OCI-LY1 (cell line): ENCODE data around the gene SLC24A3.

ENCODE experiments used
- H2AFZ ChIP-seq: fragments of 200-600 bp; sonication (generic), shearing (Covaris generic); 2 replicates; pipeline ENCODE4 v1.6.0; 2014; ENCODE audit warnings: antibody characterized with exemption, mild to moderate bottlenecking, low read length
- H3F3A ChIP-seq: fragments of 200-600 bp; sonication (generic), shearing (Covaris generic); 2 replicates; pipeline ENCODE4 v1.6.0; 2014; ENCODE audit warnings: mild to moderate bottlenecking, antibody characterized with exemption, low read length, moderate library complexity; ENCODE audit not compliant: insufficient read depth
- H3K27ac ChIP-seq: fragments of 200-600 bp; sonication (generic); 2 replicates; pipeline ENCODE4 v1.5.1; 2014; ENCODE audit warnings: low read length, mixed run types, mild to moderate bottlenecking, low read depth; ENCODE audit not compliant: poor library complexity, severe bottlenecking
- H3K27me3 ChIP-seq: fragments of 200-600 bp; sonication (generic); 2 replicates; pipeline ENCODE4 v1.6.0; 2014; ENCODE audit warnings: antibody characterized with exemption, mild to moderate bottlenecking, low read length, moderate library complexity; ENCODE audit not compliant: insufficient read depth
- H3K36me3 ChIP-seq: fragments of 200-600 bp; sonication (generic); 2 replicates; pipeline ENCODE4 v1.6.1; 2014; ENCODE audit warnings: mild to moderate bottlenecking, antibody characterized with exemption, low read length, moderate library complexity, mixed read lengths; ENCODE audit not compliant: insufficient read depth
- H3K4me1 ChIP-seq: fragments of 200-600 bp; sonication (generic); 2 replicates; pipeline ENCODE4 v1.5.1; 2014; ENCODE audit warnings: mild to moderate bottlenecking, low read length, moderate library complexity; ENCODE audit not compliant: insufficient read depth, severe bottlenecking
- H3K4me2 ChIP-seq: fragments of 200-600 bp; sonication (generic), shearing (Covaris generic); 2 replicates; pipeline ENCODE4 v1.6.1; 2014; ENCODE audit warnings: low read length
- H3K4me3 ChIP-seq: fragments of 200-600 bp; sonication (generic); 2 replicates; pipeline ENCODE4 v1.5.1; 2014; ENCODE audit warnings: low read length, low read depth, mild to moderate bottlenecking, mixed read lengths; ENCODE audit not compliant: poor library complexity, severe bottlenecking
- H3K79me2 ChIP-seq: fragments of 200-600 bp; shearing (Covaris generic); 2 replicates; pipeline ENCODE4 v1.6.1; 2016; ENCODE audit warnings: mixed run types, low read length, mixed read lengths; ENCODE audit not compliant: insufficient read depth
- H3K9ac ChIP-seq: fragments of 200-600 bp; sonication (generic), shearing (Covaris generic); 2 replicates; pipeline ENCODE4 v1.6.1; 2014; ENCODE audit warnings: mild to moderate bottlenecking, low read length, mixed read lengths
- H3K9me2 ChIP-seq: fragments of 200-600 bp; sonication (generic), shearing (Covaris generic); 2 replicates; pipeline ENCODE4 v1.6.1; 2014; ENCODE audit warnings: low read depth, mild to moderate bottlenecking, low read length, mixed read lengths
- H3K9me3 ChIP-seq: fragments of 200-600 bp; shearing (Covaris generic); 2 replicates; pipeline ENCODE4 v1.6.1; 2014; ENCODE audit warnings: low read length, mixed read lengths
- H4K20me1 ChIP-seq: fragments of 200-600 bp; sonication (generic), shearing (Covaris generic); 2 replicates; pipeline ENCODE4 v1.6.0; 2016; ENCODE audit warnings: mild to moderate bottlenecking, low read length; ENCODE audit not compliant: insufficient read depth
- EZH2 ChIP-seq: fragments of 200-600 bp; sonication (generic), shearing (Covaris generic); IDR thresholded peaks from 2 replicates; pipeline ENCODE4 v1.8.0; 2017; ENCODE audit warnings: borderline replicate concordance, mixed run types, mild to moderate bottlenecking, antibody characterized with exemption, low read length, moderate library complexity, mixed read lengths
- TF ChIP-seq, protein P1 (sequence below): fragments of 200-600 bp; sonication (generic), shearing (Covaris generic); IDR thresholded peaks from 2 replicates; pipeline ENCODE4 v1.5.1; 2017; ENCODE audit warnings: mild to moderate bottlenecking, antibody characterized with exemption, low read length, moderate library complexity, mixed read lengths

The SLC24A3 gene

DNA sequence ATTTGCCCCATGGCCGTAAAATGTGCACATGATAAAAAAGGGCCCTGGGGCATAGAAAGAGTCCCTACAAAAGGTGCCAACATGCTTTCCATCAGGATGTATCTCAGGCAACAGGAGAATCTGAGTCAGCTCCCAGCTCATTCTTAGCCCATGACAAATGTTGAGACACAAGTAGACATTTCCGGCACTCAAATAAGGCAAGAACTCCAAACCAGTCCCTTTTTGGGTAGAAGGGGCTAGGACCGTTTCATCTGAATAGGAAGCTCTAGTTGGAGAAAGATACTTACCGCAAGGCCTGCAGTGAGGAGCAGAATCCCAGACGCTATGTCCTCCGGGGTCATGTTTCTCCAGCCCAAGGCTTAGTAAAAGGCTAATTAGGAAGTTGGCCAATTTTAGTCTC is 284.6 kb downstream of the SLC24A3 start:
- Histone ChIP-seq H3K27ac (no peak overlapping the region), H3K4me2 (no peak overlapping the region), H2AFZ (no peak overlapping the region), H3K4me1 (no peaks in the 10 kb centered on the region), H3K9me2 (no peaks in the 10 kb centered on the region), H4K20me1 (no peaks in the 10 kb centered on the region), H3K27me3 (no peaks in the 10 kb centered on the region), H3K4me3 (no peak overlapping the region), H3K79me2 (no peaks in the 10 kb centered on the region), H3K9me3 (no peaks in the 10 kb centered on the region), H3K36me3 (no peaks in the 10 kb centered on the region), H3F3A (no peaks in the 10 kb centered on the region), H3K9ac (no peak overlapping the region)
- no peak for TF ChIP-seq EZH2
- TF ChIP-seq, protein P1, sequence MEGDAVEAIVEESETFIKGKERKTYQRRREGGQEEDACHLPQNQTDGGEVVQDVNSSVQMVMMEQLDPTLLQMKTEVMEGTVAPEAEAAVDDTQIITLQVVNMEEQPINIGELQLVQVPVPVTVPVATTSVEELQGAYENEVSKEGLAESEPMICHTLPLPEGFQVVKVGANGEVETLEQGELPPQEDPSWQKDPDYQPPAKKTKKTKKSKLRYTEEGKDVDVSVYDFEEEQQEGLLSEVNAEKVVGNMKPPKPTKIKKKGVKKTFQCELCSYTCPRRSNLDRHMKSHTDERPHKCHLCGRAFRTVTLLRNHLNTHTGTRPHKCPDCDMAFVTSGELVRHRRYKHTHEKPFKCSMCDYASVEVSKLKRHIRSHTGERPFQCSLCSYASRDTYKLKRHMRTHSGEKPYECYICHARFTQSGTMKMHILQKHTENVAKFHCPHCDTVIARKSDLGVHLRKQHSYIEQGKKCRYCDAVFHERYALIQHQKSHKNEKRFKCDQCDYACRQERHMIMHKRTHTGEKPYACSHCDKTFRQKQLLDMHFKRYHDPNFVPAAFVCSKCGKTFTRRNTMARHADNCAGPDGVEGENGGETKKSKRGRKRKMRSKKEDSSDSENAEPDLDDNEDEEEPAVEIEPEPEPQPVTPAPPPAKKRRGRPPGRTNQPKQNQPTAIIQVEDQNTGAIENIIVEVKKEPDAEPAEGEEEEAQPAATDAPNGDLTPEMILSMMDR, result no peak

DNA sequence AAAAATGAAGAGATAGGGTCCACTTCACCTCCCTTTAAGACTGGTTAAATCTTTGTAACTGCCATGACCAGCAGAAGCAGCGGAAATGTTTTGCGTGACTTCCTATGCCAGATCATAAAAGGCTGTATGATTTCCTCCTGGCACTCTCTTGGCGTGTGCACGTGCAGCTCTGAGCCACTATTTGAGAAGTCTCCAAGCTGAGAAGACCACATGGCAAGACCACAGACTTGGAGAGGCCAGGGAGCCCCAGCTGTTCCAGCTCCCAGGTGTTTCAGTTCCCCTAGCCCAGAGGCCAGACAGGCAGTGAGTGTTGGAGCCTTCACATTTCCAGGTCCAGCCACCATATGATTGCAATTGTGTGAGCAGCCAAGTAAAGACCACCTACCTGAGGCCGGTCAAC is 286.3 kb downstream of the SLC24A3 start:
- Histone ChIP-seq H2AFZ (no peak overlapping the region), H3K4me1 (no peaks in the 10 kb centered on the region), H3F3A (no peaks in the 10 kb centered on the region), H3K4me2 (no peak overlapping the region), H3K4me3 (no peak overlapping the region), H3K9me2 (no peaks in the 10 kb centered on the region), H4K20me1 (no peaks in the 10 kb centered on the region), H3K36me3 (no peaks in the 10 kb centered on the region), H3K79me2 (no peaks in the 10 kb centered on the region), H3K27me3 (no peaks in the 10 kb centered on the region), H3K27ac (no peak overlapping the region), H3K9ac (no peak overlapping the region), H3K9me3 (no peaks in the 10 kb centered on the region)
- TF ChIP-seq, protein P1, result no peak
- TF ChIP-seq EZH2, result no peak

DNA sequence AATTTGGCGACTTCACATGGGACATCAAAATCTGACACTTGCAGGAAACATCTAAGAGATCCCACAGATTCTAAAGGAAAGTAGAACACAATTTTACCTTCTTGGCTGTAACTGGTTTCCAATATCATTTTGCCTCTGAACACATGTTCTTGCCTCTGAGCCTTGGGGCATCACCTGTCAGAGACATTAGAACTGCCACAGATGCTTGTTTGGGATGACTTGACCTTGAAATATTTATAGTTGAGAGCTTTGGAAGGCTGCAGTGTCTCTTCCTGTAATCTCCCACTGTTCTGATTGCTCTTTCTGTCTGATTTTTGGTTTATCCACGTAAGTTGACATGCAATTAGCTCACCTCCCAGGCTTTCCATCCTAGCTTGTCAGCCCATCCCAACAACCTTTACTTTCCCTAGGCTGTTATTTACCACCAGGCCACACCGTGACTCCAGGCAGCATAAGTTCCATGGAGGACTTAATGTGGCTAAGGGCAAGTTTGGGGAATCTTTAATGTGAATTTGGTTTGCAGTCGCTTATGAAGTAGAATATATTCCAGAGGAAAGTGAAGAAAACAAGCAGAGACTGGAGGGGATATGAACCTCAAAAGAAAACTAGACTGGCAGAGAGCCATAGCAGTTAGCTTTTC is 289.2 kb downstream of the SLC24A3 start:
- Histone ChIP-seq H3K4me1 (no peaks in the 10 kb centered on the region), H3K9ac (no peak overlapping the region), H3K9me3 (no peaks in the 10 kb centered on the region), H3K27me3 (no peaks in the 10 kb centered on the region), H3K4me3 (no peak overlapping the region), H3K36me3 (no peaks in the 10 kb centered on the region), H4K20me1 (no peaks in the 10 kb centered on the region), H3K27ac (no peak overlapping the region), H3K9me2 (no peaks in the 10 kb centered on the region), H3K79me2 (no peaks in the 10 kb centered on the region), H2AFZ (no peak overlapping the region), H3K4me2 (no peak overlapping the region), H3F3A (no peaks in the 10 kb centered on the region)
- TF ChIP-seq EZH2, result no peak
- TF ChIP-seq, protein P1, result no peak
